Suprapubic skin (tissue), 4 donors: ENCODE data around the gene TMEM253.

Source experiments
- EP300 ChIP-seq: sonication (generic); formaldehyde crosslinking; IDR thresholded peaks from one replicate; pipeline ENCODE4 v1.6.1; 2017; ENCODE audit warnings: antibody characterized with exemption
- POLR2AphosphoS5 ChIP-seq, 3 donors: sonication (generic); formaldehyde crosslinking; IDR thresholded peaks; one replicate each; pipeline ENCODE4 v1.6.1; 2017; ENCODE audit warnings: antibody characterized with exemption in 3 of 3
- TF ChIP-seq, protein P1 (sequence below), 2 donors: fragments of 200-600 bp in 1 of 2; fragments of 450-650 bp in 1 of 2; sonication (generic) in 1 of 2; IDR thresholded peaks; one replicate each; pipeline ENCODE4 v1.5.1; 2016 to 2019; ENCODE audit warnings: antibody characterized with exemption in 2 of 2, mild to moderate bottlenecking in 1 of 2, moderate library complexity in 1 of 2

DNA sequence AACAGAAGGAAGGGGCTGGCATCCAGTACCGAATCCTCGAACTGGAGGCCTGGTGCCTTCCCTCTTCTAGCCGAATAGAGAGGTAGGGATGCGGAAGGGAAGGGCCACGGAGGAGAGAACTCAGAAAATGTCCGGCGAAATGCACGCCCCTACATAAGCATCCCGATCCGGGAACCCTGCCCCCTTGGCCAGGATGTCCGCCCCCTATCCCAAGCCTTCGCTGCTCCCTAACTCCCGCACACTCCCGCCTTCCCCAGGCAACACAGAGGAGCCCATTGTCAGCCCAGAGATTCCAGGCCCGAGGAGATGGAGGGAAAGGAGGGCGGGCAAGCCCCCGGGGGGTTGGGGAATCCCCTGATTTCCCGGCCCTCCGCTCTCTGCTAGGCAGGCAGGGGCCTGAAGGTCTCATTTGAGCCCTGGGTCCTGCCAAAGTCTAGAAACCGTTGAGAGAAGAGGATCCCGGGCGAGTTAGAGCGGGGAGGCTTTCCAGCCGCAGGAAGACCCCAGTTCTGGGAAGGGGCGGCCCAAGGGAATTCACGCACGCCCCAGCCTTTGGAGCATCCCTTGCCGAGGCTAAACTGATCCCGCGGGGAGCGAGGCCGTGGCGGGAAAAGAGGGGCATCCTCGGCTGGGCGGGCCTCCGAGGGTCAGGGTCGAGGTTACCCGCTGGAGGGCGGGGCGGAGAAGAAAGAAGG, 31.3 kb upstream of the TMEM253 start:
- TF ChIP-seq, protein P1, sequence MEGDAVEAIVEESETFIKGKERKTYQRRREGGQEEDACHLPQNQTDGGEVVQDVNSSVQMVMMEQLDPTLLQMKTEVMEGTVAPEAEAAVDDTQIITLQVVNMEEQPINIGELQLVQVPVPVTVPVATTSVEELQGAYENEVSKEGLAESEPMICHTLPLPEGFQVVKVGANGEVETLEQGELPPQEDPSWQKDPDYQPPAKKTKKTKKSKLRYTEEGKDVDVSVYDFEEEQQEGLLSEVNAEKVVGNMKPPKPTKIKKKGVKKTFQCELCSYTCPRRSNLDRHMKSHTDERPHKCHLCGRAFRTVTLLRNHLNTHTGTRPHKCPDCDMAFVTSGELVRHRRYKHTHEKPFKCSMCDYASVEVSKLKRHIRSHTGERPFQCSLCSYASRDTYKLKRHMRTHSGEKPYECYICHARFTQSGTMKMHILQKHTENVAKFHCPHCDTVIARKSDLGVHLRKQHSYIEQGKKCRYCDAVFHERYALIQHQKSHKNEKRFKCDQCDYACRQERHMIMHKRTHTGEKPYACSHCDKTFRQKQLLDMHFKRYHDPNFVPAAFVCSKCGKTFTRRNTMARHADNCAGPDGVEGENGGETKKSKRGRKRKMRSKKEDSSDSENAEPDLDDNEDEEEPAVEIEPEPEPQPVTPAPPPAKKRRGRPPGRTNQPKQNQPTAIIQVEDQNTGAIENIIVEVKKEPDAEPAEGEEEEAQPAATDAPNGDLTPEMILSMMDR (IDR thresholded peaks at IDR 0.05): no peak
- TF ChIP-seq POLR2AphosphoS5 (IDR thresholded peaks at IDR 0.05) (no peak), EP300 (no peak)
